Hematopoietic multipotent progenitor cell treated with erythropoietin and hydrocortisone succinate and interleukin-3 and kit ligand, for 6 days (in vitro differentiated cells): ENCODE results near the gene EXOC5.

Experiments
- DNase-seq: peaks from one replicate; pipeline ENCODE4 v3.0.0-alpha.2; 2015

Gene EXOC5, protein sequence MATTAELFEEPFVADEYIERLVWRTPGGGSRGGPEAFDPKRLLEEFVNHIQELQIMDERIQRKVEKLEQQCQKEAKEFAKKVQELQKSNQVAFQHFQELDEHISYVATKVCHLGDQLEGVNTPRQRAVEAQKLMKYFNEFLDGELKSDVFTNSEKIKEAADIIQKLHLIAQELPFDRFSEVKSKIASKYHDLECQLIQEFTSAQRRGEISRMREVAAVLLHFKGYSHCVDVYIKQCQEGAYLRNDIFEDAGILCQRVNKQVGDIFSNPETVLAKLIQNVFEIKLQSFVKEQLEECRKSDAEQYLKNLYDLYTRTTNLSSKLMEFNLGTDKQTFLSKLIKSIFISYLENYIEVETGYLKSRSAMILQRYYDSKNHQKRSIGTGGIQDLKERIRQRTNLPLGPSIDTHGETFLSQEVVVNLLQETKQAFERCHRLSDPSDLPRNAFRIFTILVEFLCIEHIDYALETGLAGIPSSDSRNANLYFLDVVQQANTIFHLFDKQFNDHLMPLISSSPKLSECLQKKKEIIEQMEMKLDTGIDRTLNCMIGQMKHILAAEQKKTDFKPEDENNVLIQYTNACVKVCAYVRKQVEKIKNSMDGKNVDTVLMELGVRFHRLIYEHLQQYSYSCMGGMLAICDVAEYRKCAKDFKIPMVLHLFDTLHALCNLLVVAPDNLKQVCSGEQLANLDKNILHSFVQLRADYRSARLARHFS

DNA sequence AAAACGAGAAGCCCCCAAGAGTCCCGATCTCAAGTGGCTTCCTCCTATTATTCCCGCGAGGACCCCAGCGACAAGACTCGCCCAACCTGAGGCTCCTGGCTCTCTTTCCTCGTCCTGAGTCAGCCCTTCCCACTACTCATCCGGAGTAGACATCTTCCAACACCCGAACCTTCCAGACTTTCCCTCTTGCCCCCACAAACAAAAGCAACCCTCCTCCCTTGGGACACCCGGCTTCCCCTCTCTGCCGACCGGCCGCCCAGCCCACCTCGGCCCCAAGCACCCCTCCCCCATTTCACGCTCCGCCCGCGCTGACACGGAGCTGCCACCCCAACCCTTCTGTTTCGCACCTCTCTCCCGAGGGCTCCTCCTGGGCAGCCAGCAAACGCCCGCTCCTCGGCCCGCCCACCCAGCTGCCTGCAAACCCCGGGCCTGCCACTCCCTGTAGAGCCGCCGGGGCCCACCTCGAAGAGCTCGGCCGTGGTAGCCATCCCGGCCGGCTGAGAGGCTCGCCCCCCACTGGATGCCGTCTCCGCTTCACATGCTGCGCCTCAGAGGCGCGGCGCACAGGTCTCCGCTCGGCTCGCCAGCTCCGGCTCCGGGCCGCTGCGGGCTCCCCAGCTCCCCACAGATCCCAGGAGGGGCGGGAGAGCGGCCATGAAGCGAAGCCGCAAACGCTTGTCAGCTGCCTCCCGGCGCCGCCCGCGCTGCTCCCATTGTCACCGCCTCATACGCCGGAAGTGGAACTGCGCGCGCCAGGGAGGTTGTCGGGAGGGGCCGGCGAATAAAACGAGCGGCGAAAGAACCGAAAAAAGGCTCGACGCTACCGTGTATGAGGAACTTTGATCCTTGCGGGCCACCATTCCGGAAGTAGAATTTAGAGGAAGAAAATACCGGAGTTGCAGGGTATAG is at the start of gene EXOC5, which contains the start of gene AP5M1:
EXOC5 (minus strand) TSS at position 745 of the 909 bp plus-strand sequence; CDS start at position 488, 257 bp downstream.
AP5M1 (plus strand) TSS at position 811 of the 909 bp plus-strand sequence. CDS start 344 bp downstream, outside the sequence.
- peak; percentile 98 for DNase-seq

DNA sequence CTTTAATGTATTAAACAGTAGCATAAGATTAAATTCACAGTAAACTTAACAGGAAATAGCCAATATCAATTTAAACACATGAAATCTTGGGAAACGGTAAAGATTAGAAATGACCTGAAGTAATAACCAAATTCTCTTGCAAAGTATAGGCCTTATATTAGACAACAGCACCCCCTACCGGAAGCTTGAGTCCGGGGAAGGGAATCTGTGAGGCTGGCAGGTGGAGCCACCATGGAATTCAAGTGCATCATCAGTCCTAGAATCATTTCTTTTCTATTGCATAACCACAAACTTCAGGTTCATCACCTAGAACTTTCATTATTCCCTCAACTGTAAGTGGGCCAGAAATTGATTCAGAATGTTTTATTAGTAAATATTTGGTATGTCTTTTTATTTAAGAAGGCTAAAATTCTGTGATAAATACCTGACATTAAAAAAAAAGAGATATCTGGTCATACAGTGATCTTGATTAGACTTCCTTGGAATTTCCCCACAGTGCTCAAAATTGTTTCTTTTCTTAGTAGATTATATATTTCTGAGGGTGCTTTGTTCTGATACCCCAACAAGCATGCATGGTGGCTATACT is 48.6 kb upstream of the EXOC5 start:
- DNase-seq, result peak; percentile 90

DNA sequence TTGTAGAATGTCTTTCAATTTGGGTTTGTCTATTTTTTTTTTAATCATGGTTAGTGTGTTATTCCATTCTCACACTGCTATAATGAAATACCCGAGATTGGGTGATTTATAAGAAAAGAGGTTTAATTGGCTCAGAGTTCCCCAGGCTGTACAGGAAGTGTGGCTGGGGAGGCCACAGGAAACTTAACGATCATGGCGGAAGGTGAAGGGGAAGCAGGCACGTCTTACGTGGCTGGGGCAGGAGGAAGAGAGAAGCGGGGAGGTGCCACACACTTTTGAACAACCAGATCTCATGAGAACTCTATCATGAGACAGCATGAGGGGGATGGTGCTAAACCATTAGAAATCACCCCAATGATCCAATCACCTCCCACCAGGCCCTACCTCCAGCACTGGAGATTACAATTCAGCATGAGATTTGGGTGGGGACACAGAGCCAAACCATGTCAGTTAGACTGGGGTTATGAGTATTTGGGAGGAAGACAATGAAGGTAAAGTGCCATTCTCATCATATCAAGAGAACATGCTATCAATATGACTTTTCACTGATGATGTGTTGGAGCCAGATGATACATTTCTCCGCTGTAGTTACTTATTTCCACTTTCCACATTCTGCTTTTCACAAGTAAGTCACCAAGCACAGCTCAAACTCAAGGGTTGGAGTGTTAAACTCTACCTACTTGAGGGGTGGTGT is 45.8 kb upstream of the EXOC5 start:
- DNase-seq, result no peak

DNA sequence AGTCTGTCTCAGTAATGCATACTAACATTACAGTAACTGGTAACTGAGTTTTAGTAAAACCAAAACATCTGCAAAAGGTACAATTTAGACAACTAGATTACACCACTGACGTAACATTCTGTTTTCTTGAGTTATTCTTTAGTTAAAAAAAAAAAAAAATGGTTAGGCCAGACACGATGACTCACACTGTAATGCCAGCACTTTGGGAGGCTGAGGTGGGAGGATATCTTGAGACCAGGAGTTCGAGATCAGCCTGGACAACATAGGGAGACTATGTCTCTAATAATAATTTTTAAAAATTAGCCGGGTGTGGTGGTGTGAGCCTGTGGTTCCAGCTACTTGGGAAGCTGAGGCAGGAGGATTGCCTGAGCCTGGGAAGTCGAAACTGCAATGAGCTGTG is 34.2 kb upstream of the EXOC5 start:
- DNase-seq, result no peak

DNA sequence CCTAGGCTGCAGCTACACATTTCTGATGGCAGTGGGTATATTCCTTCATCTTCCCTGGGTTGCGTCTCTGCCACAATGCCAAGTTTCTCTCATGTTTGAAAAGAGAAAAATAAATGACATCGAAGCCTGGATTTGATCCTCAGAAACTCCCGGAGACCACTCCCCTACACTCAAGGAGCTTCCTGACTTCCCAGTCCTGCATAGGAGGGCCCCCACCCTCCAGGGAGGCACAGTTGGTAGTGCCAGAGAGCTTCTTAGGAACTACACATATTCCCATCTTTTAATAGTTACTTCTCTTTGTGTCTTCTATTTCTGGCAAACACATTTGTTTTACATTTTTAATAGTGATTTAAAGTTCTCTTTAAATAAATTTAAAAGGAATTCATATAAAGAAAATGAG is 30.8 kb upstream of the EXOC5 start:
- no peak for DNase-seq

DNA sequence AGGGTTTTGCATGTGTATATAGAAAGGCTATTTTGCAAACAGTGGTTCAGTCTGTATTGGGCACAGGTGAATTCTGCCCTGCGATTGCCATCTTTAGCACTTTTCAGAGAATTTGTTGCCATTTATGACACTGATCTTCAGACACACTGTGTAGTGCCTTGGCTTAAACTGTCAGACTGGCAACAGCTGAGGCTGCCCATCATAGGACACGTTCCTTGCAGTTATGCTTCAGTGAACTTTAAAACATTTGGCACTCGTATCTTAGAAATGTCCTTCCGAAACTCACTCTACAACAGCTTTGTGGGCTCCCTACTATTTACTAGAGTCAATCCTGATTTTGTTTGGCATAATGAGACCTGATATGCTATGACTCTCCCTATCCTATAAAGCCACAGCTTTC is 29.1 kb upstream of the EXOC5 start:
- DNase-seq, result no peak

DNA sequence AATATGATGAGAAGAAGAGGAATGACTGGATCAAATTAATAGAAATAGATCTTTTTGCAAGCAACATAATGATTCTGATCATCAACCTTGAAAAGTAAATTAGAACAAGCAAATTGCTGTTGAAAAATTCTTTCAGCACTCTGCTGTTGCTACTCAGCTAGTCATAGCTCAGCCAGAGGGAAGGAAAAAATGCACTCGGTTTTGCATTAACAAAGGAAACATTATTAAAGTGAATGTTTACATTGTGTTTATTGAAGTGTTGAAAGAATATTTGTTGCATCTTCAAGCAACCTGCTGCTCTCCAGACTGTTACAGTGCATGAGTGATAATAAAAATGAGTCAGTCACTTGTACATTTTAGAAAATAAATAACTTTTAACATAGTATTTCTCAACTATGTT is 26.5 kb upstream of the EXOC5 start:
- DNase-seq, result no peak

DNA sequence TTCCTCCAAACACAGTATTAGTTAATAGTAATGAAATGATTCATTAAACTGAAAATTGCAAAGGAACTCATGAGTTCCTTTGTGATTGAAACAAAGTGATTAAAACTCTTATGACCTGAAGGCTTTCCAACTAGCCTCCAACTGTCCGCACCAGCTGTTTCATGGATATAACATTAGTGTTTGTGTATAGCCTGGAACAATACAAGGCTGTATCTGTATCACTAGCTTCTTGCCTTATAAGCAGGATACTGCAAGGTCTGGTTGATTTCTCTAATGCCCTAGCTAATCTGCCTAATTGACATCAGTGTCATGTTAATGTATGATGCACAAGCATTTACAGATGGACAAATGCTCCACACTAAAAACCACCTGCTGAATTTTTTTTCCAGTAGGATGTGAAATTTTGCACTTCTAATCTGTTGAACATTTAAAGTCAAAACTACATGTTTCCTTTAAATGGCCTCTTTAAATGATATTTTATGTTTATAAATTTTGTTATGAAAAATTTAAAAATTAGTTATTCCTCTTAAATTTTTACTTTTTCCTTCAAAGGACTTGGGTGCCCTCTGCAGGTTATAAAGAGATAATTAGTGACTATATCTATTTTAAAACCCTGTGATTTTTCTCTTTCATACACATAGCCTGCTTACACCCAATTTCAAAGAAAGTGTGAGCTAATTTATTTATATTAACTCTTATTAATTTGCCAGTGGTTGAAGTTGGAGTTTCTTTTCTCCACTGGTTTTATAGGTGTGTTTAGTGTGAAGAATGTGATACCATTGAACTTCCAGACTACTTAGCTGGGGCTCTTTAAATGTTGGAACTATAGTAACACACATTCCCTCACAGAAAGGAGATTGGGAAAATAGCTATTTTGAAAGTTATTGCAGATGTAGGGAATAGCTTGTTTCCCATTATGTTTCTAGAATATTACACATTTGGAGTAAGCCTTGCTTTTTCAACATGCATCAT is 25.4 kb upstream of the EXOC5 start:
- DNase-seq, result peak; percentile 60

DNA sequence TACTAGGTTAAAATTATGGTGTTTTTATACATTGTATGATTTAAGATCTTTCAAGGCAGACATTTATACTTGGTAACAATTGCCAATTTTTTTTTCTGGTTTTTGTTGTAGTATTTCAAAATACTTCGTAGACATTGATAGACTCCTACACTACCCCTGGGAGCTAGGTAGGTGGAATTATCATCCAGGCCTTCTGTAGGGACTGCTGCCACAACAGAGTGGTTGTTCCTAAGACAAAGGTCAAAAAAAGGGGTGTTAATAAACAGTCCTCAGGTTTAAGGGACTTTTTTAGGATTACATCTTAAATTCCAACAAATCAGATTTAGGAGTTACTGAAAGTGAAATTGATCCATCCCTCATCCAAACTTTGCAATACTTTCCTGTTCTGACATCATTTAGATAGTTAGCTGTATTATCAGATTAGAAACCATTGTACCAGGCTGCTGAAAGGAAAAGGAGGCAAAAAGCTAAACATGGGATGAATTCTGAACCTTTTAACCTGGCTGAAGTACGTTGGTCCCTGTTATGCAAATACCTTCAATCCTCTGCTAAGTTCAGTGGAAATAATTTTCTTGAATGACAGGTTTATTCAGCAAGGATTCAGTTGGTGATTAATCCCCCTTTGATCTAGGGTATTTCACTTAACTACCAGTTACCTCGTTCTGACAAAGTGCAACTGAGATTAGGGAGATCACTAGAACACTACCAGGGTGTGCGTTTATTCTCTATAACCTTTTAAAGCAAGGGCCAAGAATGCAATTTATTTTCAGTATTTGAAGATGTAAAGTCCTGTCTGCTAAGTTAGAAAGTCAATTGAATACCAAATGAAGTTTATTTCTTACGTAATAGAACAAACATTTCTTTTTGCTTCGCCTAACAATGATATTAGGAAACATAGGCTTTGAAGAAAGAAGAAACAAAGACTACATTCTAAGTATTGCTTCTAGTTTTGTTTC is 23.3 kb upstream of the EXOC5 start:
- no peak for DNase-seq

DNA sequence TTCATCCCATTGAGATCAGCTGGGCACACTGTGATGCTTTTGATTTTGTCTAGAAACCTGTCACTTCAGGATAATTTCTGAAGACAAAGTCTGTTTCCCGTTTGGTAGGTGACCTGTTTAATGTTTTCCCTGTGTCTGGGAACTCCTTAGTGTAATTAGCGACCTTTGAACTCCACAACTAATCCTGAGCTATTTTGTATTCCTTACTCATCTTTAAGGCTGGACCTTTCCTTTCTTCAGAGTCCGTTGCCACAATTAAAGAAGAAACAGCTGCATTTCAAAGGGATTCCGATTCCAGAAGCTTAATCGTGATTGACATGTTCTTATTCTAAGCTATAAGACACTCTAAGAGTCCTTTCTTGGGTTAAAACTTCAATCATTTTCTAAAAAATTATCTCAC is 22.0 kb upstream of the EXOC5 start:
- no peak for DNase-seq

DNA sequence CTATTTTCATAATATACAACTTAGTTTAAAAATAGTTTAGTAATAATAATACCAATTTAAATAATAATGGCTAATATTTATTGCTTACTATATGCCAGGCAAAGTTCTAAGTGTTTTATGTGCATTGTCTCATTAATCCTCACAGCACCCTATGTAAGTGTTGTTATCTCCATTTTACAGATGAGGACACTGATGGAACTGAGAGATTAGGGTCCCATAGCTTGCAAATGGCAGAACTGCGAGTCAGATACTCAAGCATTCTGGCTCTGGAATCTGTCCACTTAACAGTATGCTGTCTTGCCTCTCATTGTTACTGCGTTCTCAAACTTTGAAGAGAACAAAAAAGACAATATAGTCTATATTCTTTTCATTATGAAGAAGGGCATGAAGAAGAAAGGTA is 19.0 kb upstream of the EXOC5 start:
- DNase-seq, result peak; percentile 70

DNA sequence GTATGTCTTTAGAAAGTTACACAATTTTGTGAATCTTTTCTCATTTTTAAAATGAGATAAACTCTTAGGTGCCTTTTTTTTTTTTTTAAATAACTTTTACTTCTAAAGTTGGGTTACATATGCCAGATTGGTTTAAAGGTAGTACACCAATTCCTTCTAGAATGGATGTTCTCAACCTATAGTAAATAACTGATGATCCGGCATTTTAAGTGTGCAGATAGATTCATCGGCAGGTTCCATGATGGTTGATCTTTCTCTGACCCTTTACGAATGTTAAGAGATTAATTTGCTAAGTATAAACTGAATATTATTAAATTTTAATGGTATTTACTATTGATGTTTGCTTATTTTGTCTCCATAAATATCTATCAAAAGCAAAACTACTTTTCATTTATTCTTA is 8.4 kb upstream of the EXOC5 start:
- DNase-seq, result no peak

DNA sequence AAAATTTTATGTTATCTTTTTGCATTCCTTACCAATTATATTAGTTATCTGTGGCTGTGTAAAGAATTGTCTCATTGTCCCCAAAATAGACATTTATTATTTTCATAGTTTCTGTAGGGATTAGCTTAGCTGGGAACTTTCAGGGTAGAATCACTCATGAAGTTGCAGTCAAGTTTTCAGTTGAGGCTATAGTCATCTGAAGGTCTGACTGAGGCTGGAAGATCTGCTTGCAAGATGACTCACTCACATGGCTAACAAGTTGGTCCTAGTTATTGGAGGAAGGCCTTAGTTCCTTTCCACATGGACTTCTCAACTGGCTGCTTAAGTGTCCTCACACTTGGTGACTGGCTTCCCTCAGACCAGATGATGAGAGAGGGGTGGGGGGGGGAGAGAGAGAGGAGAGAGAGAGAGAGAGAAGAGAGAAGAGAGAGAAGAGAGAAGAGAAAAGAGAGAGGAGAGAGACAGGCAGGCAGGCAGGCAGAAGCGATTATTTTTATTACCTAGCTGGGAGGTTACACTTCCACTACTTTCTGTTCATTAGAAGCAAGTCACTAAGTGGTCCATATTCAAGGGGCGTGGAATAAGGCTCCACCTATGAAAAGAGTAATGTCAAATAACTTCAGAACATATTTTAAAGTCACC is 6.4 kb upstream of the EXOC5 start:
- DNase-seq, result no peak

DNA sequence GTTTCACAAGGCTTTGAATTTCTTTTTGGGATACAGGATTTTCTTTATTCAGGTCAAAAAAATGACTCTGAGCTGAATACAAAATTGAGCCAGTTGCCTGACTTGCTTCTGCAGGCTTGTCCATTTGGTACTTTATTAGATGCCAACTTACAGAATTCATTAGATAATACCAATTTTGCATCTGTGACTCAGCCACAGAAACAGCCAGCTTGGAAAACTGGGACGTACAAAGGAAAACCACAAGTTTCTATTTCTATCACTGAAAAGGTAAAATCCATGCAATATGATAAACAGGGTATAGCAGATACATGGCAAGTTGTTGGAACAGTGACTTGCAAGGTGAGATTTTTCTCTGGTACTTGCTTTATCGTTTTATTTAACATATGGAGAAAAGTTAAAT is 5.8 kb upstream of the EXOC5 start:
- no peak for DNase-seq

DNA sequence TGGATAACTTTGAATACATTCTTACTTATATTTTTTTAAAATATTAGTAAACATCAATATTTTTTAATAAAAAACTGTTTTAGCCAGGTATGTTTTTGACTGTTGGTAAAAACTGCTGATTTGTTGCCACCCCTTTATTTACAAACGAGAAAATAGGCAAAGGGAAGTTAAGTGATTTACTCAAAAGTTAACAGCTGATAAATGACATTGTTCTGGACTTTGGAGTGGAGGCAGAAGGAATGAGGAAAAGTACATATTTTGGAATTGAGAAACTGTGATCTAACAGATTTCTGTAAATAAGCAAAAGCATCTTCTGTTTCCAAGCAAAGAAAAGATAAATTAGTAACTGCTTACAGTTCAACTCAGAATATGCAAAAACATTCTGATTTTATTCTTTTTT is 4.5 kb upstream of the EXOC5 start:
- no peak for DNase-seq

DNA sequence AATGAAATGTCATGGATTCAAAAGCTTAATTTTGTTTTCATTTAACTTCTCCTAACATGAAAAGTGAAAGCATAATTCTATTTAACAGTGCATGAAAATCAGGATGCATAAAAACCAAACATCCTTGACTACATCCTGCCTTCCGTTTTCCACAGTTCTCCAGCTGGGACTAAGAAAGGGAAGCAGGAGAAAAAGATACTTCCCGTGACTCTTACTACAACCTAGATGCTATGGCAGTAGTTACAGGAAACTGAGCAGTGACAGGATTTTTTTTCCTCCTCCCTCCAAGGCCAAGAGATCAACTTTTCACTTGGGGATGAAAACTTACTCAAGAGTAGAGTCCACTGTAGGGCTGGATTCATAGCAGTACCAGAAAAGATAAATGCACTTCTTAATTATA is 2.6 kb downstream of the EXOC5 start:
- DNase-seq, result no peak

DNA sequence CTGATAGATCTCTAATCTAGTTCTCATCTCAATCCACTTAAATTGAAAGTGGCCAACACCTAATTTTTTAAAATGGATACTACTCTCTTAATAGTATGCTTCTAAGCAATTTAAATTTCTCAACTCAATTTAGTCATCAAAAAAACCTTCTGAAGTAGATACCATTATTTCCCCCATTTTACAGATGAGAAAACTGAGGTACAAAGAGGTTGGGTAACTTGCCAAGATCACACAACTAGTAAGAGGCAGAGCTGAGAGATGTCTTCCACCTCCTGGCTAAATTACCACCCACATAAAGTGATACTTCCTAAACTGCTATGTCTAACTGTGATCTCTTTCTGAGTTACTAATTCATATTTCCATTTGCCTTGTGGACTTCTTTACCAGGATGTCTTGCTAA is 6.6 kb downstream of the EXOC5 start:
- no peak for DNase-seq

DNA sequence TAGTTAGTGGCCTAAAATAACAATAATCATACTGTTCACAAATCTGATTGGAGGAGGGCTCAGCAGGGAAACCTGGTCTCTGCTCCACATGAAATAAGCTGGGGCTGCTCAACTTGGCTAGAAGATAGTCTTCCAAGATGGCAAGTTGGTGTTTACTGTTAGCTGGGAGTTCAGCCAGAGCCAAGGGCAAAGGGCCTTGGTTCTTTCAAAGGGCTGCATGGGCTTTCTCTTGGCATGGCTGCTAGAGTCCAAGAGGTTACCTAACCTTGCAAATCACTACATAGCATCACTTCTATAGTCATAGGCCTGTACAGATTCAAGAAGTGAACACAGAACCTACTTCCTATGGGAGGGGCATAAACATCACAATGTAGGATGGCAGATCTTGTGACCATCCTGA is 7.1 kb downstream of the EXOC5 start:
- DNase-seq, result no peak

DNA sequence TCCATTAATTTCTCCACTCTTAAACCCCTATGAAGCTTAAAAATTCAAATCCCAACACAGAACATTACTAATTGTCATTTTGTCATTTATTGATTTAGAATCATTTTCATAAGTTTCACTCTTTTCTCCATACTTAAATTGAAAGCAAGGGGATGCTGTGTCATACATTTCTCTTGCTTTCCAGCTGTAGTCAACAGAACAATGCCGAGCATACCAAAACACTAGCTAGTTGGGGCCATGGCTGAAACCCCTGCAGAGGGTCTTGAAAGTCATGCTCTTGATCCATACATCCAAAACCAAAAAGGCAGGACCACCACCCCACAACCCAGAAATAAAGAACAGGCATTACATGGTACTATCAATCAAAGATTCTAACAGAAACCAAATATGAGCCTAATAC is 9.0 kb downstream of the EXOC5 start:
- no peak for DNase-seq
